SK-N-SH (cell line): ENCODE results near the gene INF2. TPM values are rescaled to one million over a fixed set of nuclear protein-coding genes. Genes with fewer than 3 reads are reported as not detected.

ENCODE experiments used
- CTCF ChIA-PET: fragments of 300-600, 350-600 bp; formaldehyde crosslinking; extraction: SDS; loops from one replicate; lab custom pipeline; 2021; lab: Yijun Ruan, JAX
- POLR2A ChIA-PET: fragments of 350-600 bp; sonication (Branson Sonifier 250); formaldehyde crosslinking; extraction: SDS; loops from one replicate; lab custom pipeline; 2020; ENCODE audit warnings: antibody characterized with exemption, inconsistent platforms; lab: Yijun Ruan, JAX
- DNase-seq: peaks from one replicate; pipeline ENCODE4 v3.0.0; 2012
- H2AFZ ChIP-seq: fragments of 200-600 bp; sonication (generic); 2 replicates; pipeline ENCODE4 v1.8.1; 2016; ENCODE audit warnings: antibody characterized with exemption, mild to moderate bottlenecking, low read depth
- H3F3A ChIP-seq: fragments of 200-600 bp; sonication (generic); replicated peaks from 2 replicates; pipeline ENCODE3; 2016; ENCODE audit warnings: antibody characterized with exemption, mild to moderate bottlenecking; ENCODE audit not compliant: insufficient read depth
- H3K27ac ChIP-seq, 2 experiments: fragments of 200-500 bp in 1 of 2; fragments of 200-600 bp in 1 of 2; sonication (Bioruptor generic) in 1 of 2; sonication (generic), shearing (Covaris generic) in 1 of 2; 2 replicates each; pipeline versions ENCODE4 v1.5.1 to v1.6.1; 2014 to 2016; ENCODE audit warnings: low read depth in 2 of 2, inconsistent platforms in 1 of 2, low read length in 1 of 2, mild to moderate bottlenecking in 1 of 2, mixed read lengths in 1 of 2
- H3K27me3 ChIP-seq: fragments of 200-600 bp; sonication (generic), shearing (Covaris generic); 2 replicates; pipeline ENCODE4 v1.6.1; 2016; ENCODE audit warnings: mixed run types; ENCODE audit not compliant: insufficient read depth
- H3K36me3 ChIP-seq, 2 experiments: fragments of 200-500 bp in 1 of 2; fragments of 200-600 bp in 1 of 2; sonication (Bioruptor generic) in 1 of 2; sonication (generic) in 1 of 2; replicated peaks in 1 of 2; 2 replicates each; pipeline versions ENCODE3 to v1.5.1; 2014 to 2016; ENCODE audit warnings: low read length in 1 of 2, mild to moderate bottlenecking in 1 of 2; ENCODE audit not compliant: insufficient read depth in 2 of 2, control insufficient read depth in 1 of 2
- H3K4me1 ChIP-seq, 2 experiments: fragments of 200-500 bp in 1 of 2; fragments of 200-600 bp in 1 of 2; sonication (Bioruptor generic) in 1 of 2; sonication (generic), shearing (Covaris generic) in 1 of 2; 2 replicates each; pipeline versions ENCODE4 v1.5.1 to v1.6.1; 2014 to 2016; ENCODE audit warnings: low read depth in 1 of 2, low read length in 1 of 2, mixed run types in 1 of 2; ENCODE audit not compliant: insufficient read depth in 2 of 2, control insufficient read depth in 1 of 2
- H3K4me2 ChIP-seq: fragments of 200-600 bp; sonication (generic), shearing (Covaris generic); 2 replicates; pipeline ENCODE4 v1.6.1; 2017; ENCODE audit warnings: mixed run types
- H3K4me3 ChIP-seq, 2 experiments: fragments of 200-500 bp in 1 of 2; fragments of 200-600 bp in 1 of 2; sonication (Bioruptor generic) in 1 of 2; sonication (generic), shearing (Covaris generic) in 1 of 2; 2 replicates each; pipeline versions ENCODE4 v1.5.1 to v1.8.1; 2014 to 2016; ENCODE audit warnings: low read depth in 2 of 2, inconsistent platforms in 1 of 2, low read length in 1 of 2, mild to moderate bottlenecking in 1 of 2, mixed read lengths in 1 of 2, moderate library complexity in 1 of 2
- H3K79me2 ChIP-seq: fragments of 200-600 bp; sonication (generic); 2 replicates; pipeline ENCODE4 v1.8.1; 2017; ENCODE audit warnings: mild to moderate bottlenecking; ENCODE audit not compliant: insufficient read depth
- H3K9ac ChIP-seq: fragments of 200-600 bp; sonication (generic); 2 replicates; pipeline ENCODE4 v1.6.1; 2017; ENCODE audit warnings: mixed run types
- H3K9me2 ChIP-seq: fragments of 200-600 bp; sonication (generic); 2 replicates; pipeline ENCODE4 v1.6.1; 2017; ENCODE audit warnings: mixed run types
- H3K9me3 ChIP-seq: fragments of 200-600 bp; sonication (generic); 2 replicates; pipeline ENCODE4 v1.6.1; 2017; ENCODE audit warnings: mixed run types, mild to moderate bottlenecking, moderate library complexity
- H4K20me1 ChIP-seq: fragments of 200-600 bp; sonication (generic); 2 replicates; pipeline ENCODE4 v1.6.1; 2017; ENCODE audit warnings: mild to moderate bottlenecking, mixed run types; ENCODE audit not compliant: insufficient read depth
- CHD2 ChIP-seq: fragments of 150-350 bp; IDR thresholded peaks from 2 replicates; pipeline ENCODE4 v1.6.1; 2018; ENCODE audit warnings: low read length; ENCODE audit not compliant: partially characterized antibody
- CTCF ChIP-seq: fragments of 200-600 bp; sonication (generic); IDR thresholded peaks from 2 replicates; pipeline ENCODE4 v1.6.1; 2017; ENCODE audit warnings: antibody characterized with exemption, mild to moderate bottlenecking, moderate library complexity
- EP300 ChIP-seq, 2 experiments: IDR thresholded peaks; 2 replicates each; pipeline versions ENCODE4 v1.4.0 to v1.6.1; 2012; ENCODE audit warnings: borderline replicate concordance in 1 of 2, low read depth in 1 of 2, low read length in 1 of 2
- EZH2phosphoT487 ChIP-seq: fragments of 200-600 bp; sonication (generic); IDR thresholded peaks from 2 replicates; pipeline ENCODE4 v1.6.1; 2017; ENCODE audit warnings: low read depth, mixed run types, mild to moderate bottlenecking, antibody characterized with exemption, moderate library complexity, borderline replicate concordance
- FOSL2 ChIP-seq: IDR thresholded peaks from 2 replicates; pipeline ENCODE4 v1.4.0; 2012; ENCODE audit warnings: low read depth, mild to moderate bottlenecking, moderate library complexity, borderline replicate concordance
- IRF3 ChIP-seq: fragments of 150-350 bp; IDR thresholded peaks from 2 replicates; pipeline ENCODE4 v1.6.1; 2016; ENCODE audit warnings: mild to moderate bottlenecking, low read depth, low read length
- JUND ChIP-seq: IDR thresholded peaks from 2 replicates; pipeline ENCODE4 v1.4.0; 2012
- MAX ChIP-seq: IDR thresholded peaks from 2 replicates; pipeline ENCODE4 v1.4.0; 2012; ENCODE audit warnings: low read depth
- MEF2A ChIP-seq: IDR thresholded peaks from 2 replicates; pipeline ENCODE4 v1.4.0; 2012; ENCODE audit warnings: low read depth, borderline replicate concordance
- MXI1 ChIP-seq: IDR thresholded peaks from 2 replicates; pipeline ENCODE4 v1.6.1; 2012; ENCODE audit warnings: mild to moderate bottlenecking, low read depth, low read length, improper control_type of control experiment
- POLR2AphosphoS5 ChIP-seq: IDR thresholded peaks from 2 replicates; pipeline ENCODE4 v1.6.1; 2012; ENCODE audit warnings: low read depth, low read length
- RCOR1 ChIP-seq: fragments of 150-350 bp; IDR thresholded peaks from 2 replicates; pipeline ENCODE4 v1.6.1; 2017; ENCODE audit warnings: antibody characterized with exemption, low read length
- REST ChIP-seq: IDR thresholded peaks from 2 replicates; pipeline ENCODE4 v1.6.1; 2012; ENCODE audit warnings: mild to moderate bottlenecking, low read depth, low read length, moderate library complexity
- SIN3A ChIP-seq: IDR thresholded peaks from 2 replicates; pipeline ENCODE4 v1.6.1; 2012; ENCODE audit warnings: low read depth, mild to moderate bottlenecking, low read length, moderate library complexity, borderline replicate concordance
- SMC3 ChIP-seq: IDR thresholded peaks from 2 replicates; pipeline ENCODE4 v1.6.1; 2012; ENCODE audit warnings: low read depth, low read length, improper control_type of control experiment
- TCF12 ChIP-seq: IDR thresholded peaks from 2 replicates; pipeline ENCODE4 v1.4.0; 2012
- TEAD4 ChIP-seq: IDR thresholded peaks from 2 replicates; pipeline ENCODE4 v1.4.0; 2012; ENCODE audit warnings: mild to moderate bottlenecking, borderline replicate concordance; ENCODE audit not compliant: insufficient read depth
- USF1 ChIP-seq: IDR thresholded peaks from 2 replicates; pipeline ENCODE4 v1.4.0; 2012; ENCODE audit warnings: low read depth, borderline replicate concordance
- USF2 ChIP-seq: fragments of 150-350 bp; IDR thresholded peaks from 2 replicates; pipeline ENCODE4 v1.6.1; 2017; ENCODE audit warnings: antibody characterized with exemption, low read length, low read depth, borderline replicate concordance
- ZBTB33 ChIP-seq: IDR thresholded peaks from 2 replicates; pipeline ENCODE4 v1.4.0; 2012; ENCODE audit warnings: low read depth, borderline replicate concordance
- WGBS: methylation state at CpG from one replicate; pipeline ENCODE4 v1.1.6; 2017; ENCODE audit warnings: low lambda C conversion rate; 5-methylcytosine and 5-hydroxymethylcytosine counted together
- polyA plus RNA-seq, 3 experiments: library from polyadenylated mRNA; depleted of rRNA; stranded (reverse); fragments of >200 nt; gene quantifications; 2 replicates each; pipeline ENCODE4 v1.2.3, GENCODE V29; 2012

Gene INF2
- polyA plus RNA-seq, 1 of the 3 experiments (the other 2 are of a cell fraction) = 32.5 TPM

- WGBS = 95% methylated on average over 13 of the region's 24 CpGs
- Histone ChIP-seq H4K20me1 (peaks cover 49% of the 10 kb centered on the region), H2AFZ (no peak overlapping the region), H3K9ac (no peak overlapping the region), H3K27ac (no peak overlapping the region), H3F3A (no peaks in the 10 kb centered on the region), H3K4me2 (no peak overlapping the region), H3K27me3 (no peaks in the 10 kb centered on the region), H3K4me3 (no peak overlapping the region), H3K4me1 (peaks cover 0 to 14% of the 10 kb centered on the region in 2 experiments; a peak in 1 of 4 replicates), H3K79me2 (peaks cover 52% of the 10 kb centered on the region), H3K36me3 (peaks cover 0 to 21% of the 10 kb centered on the region in 2 experiments), H3K9me2 (no peaks in the 10 kb centered on the region), H3K9me3 (no peaks in the 10 kb centered on the region)
- ChIA-PET POLR2A (no interaction called here), CTCF (interaction anchor here (0.8 to 6.3 kb wide), 4 partner anchors 8 to 48 kb away, joined by 4 to 33 read pairs (median 6); no protein-coding TSS in a partner anchor)
- DNase-seq = no peak
- TF ChIP-seq USF2 = no peak
- TF ChIP-seq TEAD4 = no peak
- TF ChIP-seq ZBTB33 = no peak
- no peak for TF ChIP-seq CTCF
- no peak for TF ChIP-seq POLR2AphosphoS5
- TF ChIP-seq REST = no peak
- TF ChIP-seq SIN3A = no peak
- no peak for TF ChIP-seq IRF3
- TF ChIP-seq MEF2A = no peak
- no peak for TF ChIP-seq TCF12
- TF ChIP-seq MAX = no peak
- TF ChIP-seq MXI1 = no peak
- TF ChIP-seq EP300 (IDR thresholded peaks at IDR 0.05; ENCODE audit: borderline replicate concordance in 1 of 2, low read depth in 1 of 2, low read length in 1 of 2) = no peak
- TF ChIP-seq CHD2 = no peak
- no peak for TF ChIP-seq USF1
- TF ChIP-seq FOSL2 = no peak
- no peak for TF ChIP-seq RCOR1
- TF ChIP-seq EZH2phosphoT487 = no peak
- TF ChIP-seq SMC3 = no peak
- TF ChIP-seq JUND = no peak
Observed at GRCh38 chr14:104698688-104699425, 9.4 kb downstream of the INF2 start.
